ENCODE data around the gene DNM1. TPM values are rescaled to one million over a fixed set of nuclear protein-coding genes. Genes with fewer than 3 reads are reported as not detected.

DNM1 gene
- total RNA-seq, 1 donor from 2014 or later: 276 TPM

- Mint-ChIP-seq H3K36me3 (ENCODE audit: unreplicated experiment) (no peaks in the 10 kb centered on the region), H3K27me3 (ENCODE audit: unreplicated experiment) (peaks cover 4% of the 10 kb centered on the region), H3K4me3 (ENCODE audit: unreplicated experiment) (no peak overlapping the region), H3K27ac (ENCODE audit: unreplicated experiment) (no peak overlapping the region), H3K4me1 (ENCODE audit: low read depth, unreplicated experiment) (no peaks in the 10 kb centered on the region), H3K9me3 (ENCODE audit: unreplicated experiment) (peaks cover 2% of the 10 kb centered on the region)
- DNase-seq: no peak
- TF ChIP-seq, protein P1, sequence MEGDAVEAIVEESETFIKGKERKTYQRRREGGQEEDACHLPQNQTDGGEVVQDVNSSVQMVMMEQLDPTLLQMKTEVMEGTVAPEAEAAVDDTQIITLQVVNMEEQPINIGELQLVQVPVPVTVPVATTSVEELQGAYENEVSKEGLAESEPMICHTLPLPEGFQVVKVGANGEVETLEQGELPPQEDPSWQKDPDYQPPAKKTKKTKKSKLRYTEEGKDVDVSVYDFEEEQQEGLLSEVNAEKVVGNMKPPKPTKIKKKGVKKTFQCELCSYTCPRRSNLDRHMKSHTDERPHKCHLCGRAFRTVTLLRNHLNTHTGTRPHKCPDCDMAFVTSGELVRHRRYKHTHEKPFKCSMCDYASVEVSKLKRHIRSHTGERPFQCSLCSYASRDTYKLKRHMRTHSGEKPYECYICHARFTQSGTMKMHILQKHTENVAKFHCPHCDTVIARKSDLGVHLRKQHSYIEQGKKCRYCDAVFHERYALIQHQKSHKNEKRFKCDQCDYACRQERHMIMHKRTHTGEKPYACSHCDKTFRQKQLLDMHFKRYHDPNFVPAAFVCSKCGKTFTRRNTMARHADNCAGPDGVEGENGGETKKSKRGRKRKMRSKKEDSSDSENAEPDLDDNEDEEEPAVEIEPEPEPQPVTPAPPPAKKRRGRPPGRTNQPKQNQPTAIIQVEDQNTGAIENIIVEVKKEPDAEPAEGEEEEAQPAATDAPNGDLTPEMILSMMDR (IDR thresholded peaks at IDR 0.05; ENCODE audit: partially characterized antibody, unreplicated experiment): no peak
These were observed 85.3 kb downstream of the DNM1 start for GRCh38 chr9:128288273-128289004.

GRCh38 chr9:128292009-128292408 is 88.8 kb downstream of the DNM1 start:
- Mint-ChIP-seq H3K27ac (ENCODE audit: unreplicated experiment) (no peak overlapping the region), H3K4me3 (ENCODE audit: unreplicated experiment) (no peak overlapping the region), H3K9me3 (ENCODE audit: unreplicated experiment) (peaks cover 2% of the 10 kb centered on the region), H3K4me1 (ENCODE audit: low read depth, unreplicated experiment) (no peaks in the 10 kb centered on the region), H3K27me3 (ENCODE audit: unreplicated experiment) (peaks cover 4% of the 10 kb centered on the region), H3K36me3 (ENCODE audit: unreplicated experiment) (no peaks in the 10 kb centered on the region)
- TF ChIP-seq, protein P1 (IDR thresholded peaks at IDR 0.05; ENCODE audit: partially characterized antibody, unreplicated experiment): no peak
- DNase-seq: no peak

GRCh38 chr9:128293091-128293490 is 89.9 kb downstream of the DNM1 start:
- Mint-ChIP-seq H3K4me3 (ENCODE audit: unreplicated experiment) (no peak overlapping the region), H3K9me3 (ENCODE audit: unreplicated experiment) (no peaks in the 10 kb centered on the region), H3K27ac (ENCODE audit: unreplicated experiment) (no peak overlapping the region), H3K27me3 (ENCODE audit: unreplicated experiment) (peaks cover 1% of the 10 kb centered on the region), H3K36me3 (ENCODE audit: unreplicated experiment) (no peaks in the 10 kb centered on the region), H3K4me1 (ENCODE audit: low read depth, unreplicated experiment) (no peaks in the 10 kb centered on the region)
- TF ChIP-seq, protein P1 (IDR thresholded peaks at IDR 0.05; ENCODE audit: partially characterized antibody, unreplicated experiment): no peak
- no peak for DNase-seq

- no peak for DNase-seq
- TF ChIP-seq, protein P1 (IDR thresholded peaks at IDR 0.05; ENCODE audit: partially characterized antibody, unreplicated experiment): no peak
- no peak overlapping the region for H3K4me3 Mint-ChIP-seq (ENCODE audit: unreplicated experiment)
- no peaks in the 10 kb centered on the region for H3K4me1 Mint-ChIP-seq (ENCODE audit: low read depth, unreplicated experiment)
- H3K36me3 Mint-ChIP-seq (ENCODE audit: unreplicated experiment): no peaks in the 10 kb centered on the region
- no peaks in the 10 kb centered on the region for H3K9me3 Mint-ChIP-seq (ENCODE audit: unreplicated experiment)
- no peaks in the 10 kb centered on the region for H3K27me3 Mint-ChIP-seq (ENCODE audit: unreplicated experiment)
- no peak overlapping the region for H3K27ac Mint-ChIP-seq (ENCODE audit: unreplicated experiment)
These were observed 91.0 kb downstream of the DNM1 start for GRCh38 chr9:128294142-128294541.

Data from glutamatergic neuron (in vitro differentiated cells).